HG02623 (cell line): ENCODE data around the gene SMARCC2.
A peak's percentile ranks its signal among the peaks of the same experiment; 100 is the strongest.
"Not testable (repeated sequence)": the region's sequence is repeated elsewhere in the genome, so short reads cannot be mapped to it uniquely, and the experiment has no call there.

ENCODE experiments used
- ATAC-seq: cut with Tn5 transposase; IDR thresholded peaks from one replicate; pipeline ENCODE4 v1.9.1; 2021; ENCODE audit warnings: moderate library complexity; ENCODE audit not compliant: unreplicated experiment

Gene SMARCC2

GRCh38 chr12:56212361-56212760 lies 23.1 kb upstream of the SMARCC2 start:
- no peak for ATAC-seq

- ATAC-seq, result no peak
Observed at GRCh38 chr12:56208006-56208405, 18.7 kb upstream of the SMARCC2 start.

- ATAC-seq, result no peak
Observed at GRCh38 chr12:56206452-56207166, 17.3 kb upstream of the SMARCC2 start.

GRCh38 chr12:56205445-56205844 lies 16.2 kb upstream of the SMARCC2 start:
- ATAC-seq, result no peak

GRCh38 chr12:56204275-56204674 lies 15.0 kb upstream of the SMARCC2 start:
- no peak for ATAC-seq

GRCh38 chr12:56202838-56203237 lies 13.6 kb upstream of the SMARCC2 start:
- no peak for ATAC-seq

- ATAC-seq, result no peak
Observed at GRCh38 chr12:56202366-56202765, 13.1 kb upstream of the SMARCC2 start.

GRCh38 chr12:56198836-56199235 lies 9.6 kb upstream of the SMARCC2 start:
- no peak for ATAC-seq

- no peak for ATAC-seq
Observed at GRCh38 chr12:56197921-56198635, 8.8 kb upstream of the SMARCC2 start.

GRCh38 chr12:56196818-56197550 lies 7.7 kb upstream of the SMARCC2 start:
- ATAC-seq, result not testable (repeated sequence)

- ATAC-seq, result no peak
Observed at GRCh38 chr12:56193025-56193578, 3.8 kb upstream of the SMARCC2 start.

- ATAC-seq, result no peak
Observed at GRCh38 chr12:56192582-56192981, 3.3 kb upstream of the SMARCC2 start.

GRCh38 chr12:56190695-56191155 lies 1.4 kb upstream of the SMARCC2 start:
- ATAC-seq, result no peak

GRCh38 chr12:56189918-56190694 lies 823 bp upstream of the SMARCC2 start:
- peak; percentile 22 for ATAC-seq

- ATAC-seq, result no peak
Observed at GRCh38 chr12:56188778-56189098, 545 bp downstream of the SMARCC2 start.

GRCh38 chr12:56188131-56188777 lies 1.0 kb downstream of the SMARCC2 start:
- no peak for ATAC-seq

GRCh38 chr12:56186957-56187356 lies 2.3 kb downstream of the SMARCC2 start:
- ATAC-seq, result no peak

GRCh38 chr12:56178347-56178746 lies 10.9 kb downstream of the SMARCC2 start:
- ATAC-seq, result no peak

GRCh38 chr12:56172839-56173238 lies 16.4 kb downstream of the SMARCC2 start:
- ATAC-seq, result no peak

- no peak for ATAC-seq
Observed at GRCh38 chr12:56169229-56169759, 20.0 kb downstream of the SMARCC2 start.
